HG02885 (cell line): ENCODE data around the gene COL25A1.

ENCODE experiments used
- ATAC-seq: cut with Tn5 transposase; IDR thresholded peaks from one replicate; pipeline ENCODE4 v1.9.1; 2021; ENCODE audit warnings: mild to moderate bottlenecking; ENCODE audit not compliant: unreplicated experiment, poor library complexity

Gene COL25A1

GRCh38 chr4:109179061-109179460 lies 123.4 kb downstream of the COL25A1 start:
- no peak for ATAC-seq

- no peak for ATAC-seq
Observed at GRCh38 chr4:109177096-109177810, 125.2 kb downstream of the COL25A1 start.

GRCh38 chr4:109174224-109174953 lies 128.1 kb downstream of the COL25A1 start:
- no peak for ATAC-seq

- no peak for ATAC-seq
Observed at GRCh38 chr4:109172301-109172700, 130.2 kb downstream of the COL25A1 start.

GRCh38 chr4:109171070-109171469 lies 131.4 kb downstream of the COL25A1 start:
- no peak for ATAC-seq

- ATAC-seq = no peak
Observed at GRCh38 chr4:109169170-109169569, 133.3 kb downstream of the COL25A1 start.

GRCh38 chr4:109166586-109166985 lies 135.9 kb downstream of the COL25A1 start:
- no peak for ATAC-seq

GRCh38 chr4:109166126-109166525 lies 136.3 kb downstream of the COL25A1 start:
- ATAC-seq = no peak

- ATAC-seq = no peak
Observed at GRCh38 chr4:109164011-109164410, 138.4 kb downstream of the COL25A1 start.

- no peak for ATAC-seq
Observed at GRCh38 chr4:109163493-109163892, 139.0 kb downstream of the COL25A1 start.

GRCh38 chr4:109162759-109163158 lies 139.7 kb downstream of the COL25A1 start:
- ATAC-seq = no peak

- no peak for ATAC-seq
Observed at GRCh38 chr4:109160494-109160893, 142.0 kb downstream of the COL25A1 start.

GRCh38 chr4:109157696-109158095 lies 144.8 kb downstream of the COL25A1 start:
- ATAC-seq = no peak

- ATAC-seq = no peak
Observed at GRCh38 chr4:109157205-109157604, 145.3 kb downstream of the COL25A1 start.

GRCh38 chr4:109156356-109156755 lies 146.1 kb downstream of the COL25A1 start:
- ATAC-seq = no peak

GRCh38 chr4:109155682-109156283 lies 146.7 kb downstream of the COL25A1 start:
- no peak for ATAC-seq

GRCh38 chr4:109155084-109155483 lies 147.4 kb downstream of the COL25A1 start:
- no peak for ATAC-seq

- no peak for ATAC-seq
Observed at GRCh38 chr4:109154424-109154823, 148.0 kb downstream of the COL25A1 start.

- no peak for ATAC-seq
Observed at GRCh38 chr4:109149836-109150235, 152.6 kb downstream of the COL25A1 start.

GRCh38 chr4:109148577-109149075 lies 153.8 kb downstream of the COL25A1 start:
- no peak for ATAC-seq

GRCh38 chr4:109147135-109147534 lies 155.3 kb downstream of the COL25A1 start:
- no peak for ATAC-seq
